B cell (primary cell): Measurements from ENCODE around the gene THOP1. TPM values are rescaled to one million over a fixed set of nuclear protein-coding genes. Genes with fewer than 3 reads are reported as not detected.

ENCODE experiments used
- ATAC-seq: fragments of 200-7000 bp; cut with Tn5 transposase; one replicate; pipeline ENCODE4 v1.10.0; 2021; ENCODE audit warnings: low read depth, mild to moderate bottlenecking, moderate number of reproducible peaks, moderate library complexity
- CTCF ChIA-PET: fragments of 350-600 bp; sonication (Branson Sonifier 250); formaldehyde crosslinking; loops from one replicate; lab custom pipeline; 2021; ENCODE audit warnings: antibody characterized with exemption, inconsistent platforms; lab: Charles Lee
- POLR2A ChIA-PET: fragments of 350-600 bp; sonication (Branson Sonifier 250); formaldehyde crosslinking; loops from one replicate; lab custom pipeline; 2021; ENCODE audit warnings: antibody characterized with exemption; lab: Charles Lee
- DNase-seq: peaks from one replicate; pipeline ENCODE4 v3.0.0; 2013
- H2AFZ ChIP-seq: 2 replicates; pipeline ENCODE4 v1.6.1; 2012; ENCODE audit warnings: mild to moderate bottlenecking, low read depth, low read length; ENCODE audit not compliant: insufficient read depth, poor library complexity, severe bottlenecking
- H3K27ac ChIP-seq, 2 donors: 1 replicate in 1 of 2; 2 replicates in 1 of 2; pipeline ENCODE4 v1.5.1; 2012 to 2013; ENCODE audit warnings: low read length in 2 of 2, mild to moderate bottlenecking in 2 of 2, moderate library complexity in 1 of 2
- H3K27me3 ChIP-seq, 4 experiments: fragments of 200-600 bp in 1 of 4; sonication (generic) in 1 of 4; replicated peaks in 1 of 4; 1 replicate in 2 of 4; 2 replicates in 2 of 4; pipeline versions ENCODE4 v1.6.1 to v1.7.0; 2013 to 2016; ENCODE audit warnings: low read length in 3 of 4, mild to moderate bottlenecking in 2 of 4, mixed read lengths in 1 of 4, moderate library complexity in 1 of 4; ENCODE audit not compliant: insufficient read depth in 4 of 4, control insufficient read depth in 3 of 4; ENCODE audit errors: control extremely low read depth in 1 of 4
- H3K36me3 ChIP-seq, 2 experiments: replicated peaks in 1 of 2; 1 replicate in 1 of 2; 2 replicates in 1 of 2; pipeline versions ENCODE4 v1.6.1 to v1.7.1; 2013; ENCODE audit warnings: low read length in 1 of 2; ENCODE audit not compliant: insufficient read depth in 2 of 2, control insufficient read depth in 1 of 2; ENCODE audit errors: control extremely low read depth in 1 of 2, extremely low read depth in 1 of 2
- H3K4me1 ChIP-seq, 2 donors: fragments of 200-600 bp in 1 of 2; sonication (generic) in 1 of 2; 1 replicate in 1 of 2; 2 replicates in 1 of 2; pipeline versions ENCODE4 v1.5.1 to v1.6.1; 2013 to 2017; ENCODE audit warnings: low read length in 2 of 2; ENCODE audit not compliant: control insufficient read depth in 2 of 2, insufficient read depth in 2 of 2
- H3K4me2 ChIP-seq: replicated peaks from 2 replicates; pipeline ENCODE3; 2012; ENCODE audit warnings: mild to moderate bottlenecking, low read depth, low read length; ENCODE audit not compliant: poor library complexity, severe bottlenecking
- H3K4me3 ChIP-seq, 5 experiments: fragments of 200-600 bp in 1 of 5; sonication (generic) in 1 of 5; 1 replicate in 3 of 5; 2 replicates in 2 of 5; pipeline versions ENCODE4 v1.5.1 to v1.7.0; 2011 to 2016; ENCODE audit warnings: low read length in 4 of 5, mild to moderate bottlenecking in 4 of 5, low read depth in 2 of 5, control low read depth in 1 of 5, moderate library complexity in 1 of 5; ENCODE audit not compliant: insufficient read depth in 1 of 5; ENCODE audit errors: control extremely low read depth in 1 of 5, extremely low read depth in 1 of 5
- H3K79me2 ChIP-seq: fragments of 200-600 bp; sonication (generic); one replicate; pipeline ENCODE4 v1.6.0; 2016; ENCODE audit warnings: low read length; ENCODE audit not compliant: control insufficient read depth, insufficient read depth
- H3K9ac ChIP-seq: fragments of 200-600 bp; sonication (generic); 2 replicates; pipeline ENCODE4 v1.6.1; 2017; ENCODE audit warnings: mild to moderate bottlenecking, low read length, moderate library complexity
- H3K9me3 ChIP-seq, 3 donors: one replicate each; pipeline versions ENCODE4 v1.6.1 to v1.7.1; 2013; ENCODE audit warnings: low read length in 2 of 3; ENCODE audit not compliant: control insufficient read depth in 2 of 3, insufficient read depth in 1 of 3; ENCODE audit errors: control extremely low read depth in 1 of 3
- H4K20me1 ChIP-seq: 2 replicates; pipeline ENCODE4 v1.6.0; 2012; ENCODE audit warnings: mild to moderate bottlenecking, low read length; ENCODE audit not compliant: insufficient read depth, control insufficient read depth, poor library complexity, severe bottlenecking
- H3K27ac Mint-ChIP-seq: one replicate; pipeline ENCODE4 v1.8.0; 2021; ENCODE audit warnings: mixed read lengths
- H3K27me3 Mint-ChIP-seq: one replicate; pipeline ENCODE4 v1.8.0; 2021; ENCODE audit warnings: mixed read lengths
- H3K4me1 Mint-ChIP-seq: one replicate; pipeline ENCODE4 v1.8.0; 2021; ENCODE audit warnings: mixed read lengths
- H3K4me3 Mint-ChIP-seq: one replicate; pipeline ENCODE4 v1.8.0; 2021; ENCODE audit warnings: mixed read lengths
- H3K9me3 Mint-ChIP-seq: one replicate; pipeline ENCODE4 v1.8.0; 2022; ENCODE audit warnings: mixed read lengths; ENCODE audit not compliant: insufficient read depth
- EZH2 ChIP-seq: IDR thresholded peaks from 2 replicates; pipeline ENCODE4 v1.6.1; 2012; ENCODE audit warnings: borderline replicate concordance, low read depth, mild to moderate bottlenecking, moderate library complexity, low read length; ENCODE audit not compliant: insufficient read depth, poor library complexity, severe bottlenecking
- WGBS: methylation state at CpG from one replicate; pipeline ENCODE4 v1.1.5; 2013; ENCODE audit warnings: missing lambda C conversion rate; ENCODE audit not compliant: insufficient coverage; 5-methylcytosine and 5-hydroxymethylcytosine counted together
- intact Hi-C: fragments of 100-400 bp; cut with micrococcal nuclease; formaldehyde crosslinking; loops from one replicate; pipeline ENCODE4 v1.10.0; 2022
- polyA plus RNA-seq: library from polyadenylated mRNA; depleted of rRNA; stranded (reverse); fragments of >200 nt; gene quantifications from 2 replicates; pipeline ENCODE4 v1.2.3, GENCODE V29; 2012
- total RNA-seq, 2 donors: library from RNA; stranded (reverse); fragments of 120-200 nt in 1 of 2; gene quantifications; 1 replicate in 1 of 2; 2 replicates in 1 of 2; pipeline versions ENCODE4 v1.2.3 to v1.2.4, GENCODE V29; 2013 to 2022
- TF ChIP-seq, protein P1 (sequence below): fragments of 200-600 bp; IDR thresholded peaks from one replicate; pipeline ENCODE4 v1.8.0; 2022; ENCODE audit warnings: antibody characterized with exemption, mild to moderate bottlenecking

THOP1 gene
- total and polyA plus RNA-seq, 2 donors (not counting 1 experiment from before 2014, with no cell fraction given) = 54.3 to 56.4 TPM

DNA sequence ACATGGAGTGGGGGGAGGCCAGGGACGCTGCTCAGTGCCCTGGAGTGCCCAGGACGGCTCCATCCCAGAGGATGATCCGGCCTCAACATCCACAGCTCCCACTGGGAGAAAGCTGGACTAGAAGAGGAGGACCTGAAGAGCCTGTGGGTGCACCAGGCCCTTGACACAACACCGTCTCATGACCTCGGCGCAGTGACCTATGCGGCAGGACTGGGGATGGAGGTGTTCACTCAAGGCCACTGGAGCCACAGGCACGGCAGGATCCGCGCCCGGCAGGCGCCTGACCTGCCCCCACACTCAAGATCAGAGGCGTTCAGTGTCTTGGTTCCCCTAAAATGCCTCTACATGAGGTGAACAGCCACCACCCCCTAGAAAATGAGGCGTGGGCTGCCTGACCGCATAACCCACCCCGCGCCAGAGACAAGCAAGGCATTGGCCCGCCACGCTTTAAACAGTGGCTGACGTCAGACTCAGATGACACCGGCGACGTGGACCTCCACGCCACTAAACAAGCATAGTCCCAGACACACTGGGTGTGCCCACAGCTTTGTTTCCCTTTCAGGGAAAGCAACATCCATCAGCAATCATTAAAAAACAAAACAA, 10.2 kb upstream of the THOP1 start:
- peak overlapping the region; percentile 96 for H3K27ac Mint-ChIP-seq
- H3K4me3 Mint-ChIP-seq = peak overlapping the region; percentile 87
- Histone ChIP-seq H3K9me3 (no peaks in the 10 kb centered on the region), H2AFZ (peak overlapping the region; percentile 57), H3K79me2 (peaks cover 90% of the 10 kb centered on the region), H3K4me1 (peaks cover 11 to 26% of the 10 kb centered on the region in 2 donors), H3K27ac (peak overlapping the region; percentile 80 to 86), H4K20me1 (peaks cover 49% of the 10 kb centered on the region), H3K4me2 (peak overlapping the region; percentile 74), H3K4me3 (peak overlapping the region in 2 of 5 experiments; percentile 33 to 48), H3K9ac (peak overlapping the region; percentile 69), H3K36me3 (peaks cover 0 to 10% of the 10 kb centered on the region in 2 experiments), H3K27me3 (no peaks in the 10 kb centered on the region)
- 86% methylated on average over 21 of the region's 24 CpGs for WGBS
- DNase-seq (no peak), ATAC-seq (no peak)
- intact Hi-C loops = no loop called here
- H3K9me3 Mint-ChIP-seq = no peaks in the 10 kb centered on the region
- TF ChIP-seq, protein P1, sequence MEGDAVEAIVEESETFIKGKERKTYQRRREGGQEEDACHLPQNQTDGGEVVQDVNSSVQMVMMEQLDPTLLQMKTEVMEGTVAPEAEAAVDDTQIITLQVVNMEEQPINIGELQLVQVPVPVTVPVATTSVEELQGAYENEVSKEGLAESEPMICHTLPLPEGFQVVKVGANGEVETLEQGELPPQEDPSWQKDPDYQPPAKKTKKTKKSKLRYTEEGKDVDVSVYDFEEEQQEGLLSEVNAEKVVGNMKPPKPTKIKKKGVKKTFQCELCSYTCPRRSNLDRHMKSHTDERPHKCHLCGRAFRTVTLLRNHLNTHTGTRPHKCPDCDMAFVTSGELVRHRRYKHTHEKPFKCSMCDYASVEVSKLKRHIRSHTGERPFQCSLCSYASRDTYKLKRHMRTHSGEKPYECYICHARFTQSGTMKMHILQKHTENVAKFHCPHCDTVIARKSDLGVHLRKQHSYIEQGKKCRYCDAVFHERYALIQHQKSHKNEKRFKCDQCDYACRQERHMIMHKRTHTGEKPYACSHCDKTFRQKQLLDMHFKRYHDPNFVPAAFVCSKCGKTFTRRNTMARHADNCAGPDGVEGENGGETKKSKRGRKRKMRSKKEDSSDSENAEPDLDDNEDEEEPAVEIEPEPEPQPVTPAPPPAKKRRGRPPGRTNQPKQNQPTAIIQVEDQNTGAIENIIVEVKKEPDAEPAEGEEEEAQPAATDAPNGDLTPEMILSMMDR = no peak
- no peak for TF ChIP-seq EZH2
- ChIA-PET POLR2A (no interaction called here), CTCF (interaction anchor here (0.9 to 2.9 kb wide), 3 partner anchors 113 to 138 kb away, joined by 3 to 16 read pairs (median 3); no protein-coding TSS in a partner anchor)
- H3K27me3 Mint-ChIP-seq = no peaks in the 10 kb centered on the region
- peaks cover 33% of the 10 kb centered on the region for H3K4me1 Mint-ChIP-seq
